Left lung (tissue), 10 donors: ENCODE measurements around the gene ACOX3. TPM values are rescaled to one million over a fixed set of nuclear protein-coding genes. Genes with fewer than 3 reads are reported as not detected.

Experiments
- ATAC-seq: fragments of 200-7000 bp; cut with Tn5 transposase; one replicate; pipeline ENCODE4 v1.9.1; 2020; ENCODE audit warnings: moderate library complexity
- DNase-seq, 4 donors: peaks; one replicate each; pipeline ENCODE4 v3.0.0-alpha.2; 2013 to 2020
- H3K27ac ChIP-seq, 2 donors: fragments of 200-600 bp; sonication (generic) in 1 of 2; one replicate each; pipeline versions ENCODE4 v1.5.0 to v1.8.0; 2020 to 2021
- H3K27me3 ChIP-seq, 2 donors: fragments of 200-600 bp; sonication (generic) in 1 of 2; one replicate each; pipeline versions ENCODE4 v1.5.0 to v1.8.0; 2020 to 2021
- H3K36me3 ChIP-seq, 2 donors: fragments of 200-600 bp; sonication (generic) in 1 of 2; one replicate each; pipeline versions ENCODE4 v1.5.0 to v1.8.0; 2020 to 2021
- H3K4me1 ChIP-seq, 2 donors: fragments of 200-600 bp; one replicate each; pipeline ENCODE4 v1.8.0; 2021
- H3K4me3 ChIP-seq, 2 donors: fragments of 200-600 bp; sonication (generic) in 1 of 2; one replicate each; pipeline versions ENCODE4 v1.5.0 to v1.8.0; 2020 to 2021; ENCODE audit warnings: mild to moderate bottlenecking in 1 of 2
- H3K9me3 ChIP-seq, 2 donors: fragments of 200-600 bp; sonication (generic) in 1 of 2; one replicate each; pipeline versions ENCODE4 v1.5.0 to v1.8.0; 2020 to 2021
- intact Hi-C, 2 donors: fragments of 100-400 bp; cut with DNase I; formaldehyde crosslinking; loops; one replicate each; pipeline versions ENCODE4 v1.11.2 to v1.14.2; 2022
- polyA plus RNA-seq, 6 donors: library from polyadenylated mRNA; unstranded; fragments of 120-200 nt; gene quantifications; one replicate each; pipeline ENCODE4 v1.2.1, GENCODE V29; 2013; ENCODE audit not compliant: insufficient read length in 6 of 6
- total RNA-seq, 2 donors: library from RNA; stranded (reverse); fragmentation: NEBNext Ultra II Directional; extraction: Animal tissue kit (Norgen Biotek cat#: 25700); gene quantifications; one replicate each; pipeline ENCODE4 v1.2.1, GENCODE V29; 2021
- TF ChIP-seq, protein P1 (sequence below), 2 donors: fragments of 200-600 bp; sonication (generic) in 1 of 2; IDR thresholded peaks; one replicate each; pipeline versions ENCODE4 v1.5.0 to v1.8.0; 2021; ENCODE audit warnings: antibody characterized with exemption in 2 of 2
- donor health status: DM: no; HTN: yes; CAD: no.
- donor health status: DM: no; HTN: no; CAD: no.

The ACOX3 gene
- total and polyA plus RNA-seq, 8 donors = 19.9 to 31.7 (median 23.4) TPM

DNA sequence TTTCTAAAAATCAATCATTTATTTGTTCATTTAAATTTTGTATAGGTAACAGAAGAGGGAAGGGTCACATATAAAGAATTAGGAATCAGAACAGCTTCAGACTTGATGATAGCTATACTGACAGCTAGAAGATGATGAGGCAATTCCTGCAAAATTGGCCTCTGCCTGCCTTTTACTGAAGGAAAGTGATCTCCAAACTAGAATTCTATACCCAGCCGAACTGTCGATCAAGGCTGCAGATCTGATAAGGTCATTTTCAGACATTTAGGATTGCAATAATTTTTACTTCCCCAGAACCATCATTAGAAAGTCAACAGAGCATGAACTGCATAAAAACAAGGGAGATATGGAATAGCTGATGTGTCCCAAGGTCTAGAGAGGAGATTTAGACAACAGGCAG, 104.7 kb downstream of the ACOX3 start:
- no peak overlapping the region for H3K27ac ChIP-seq
- no peaks in the 10 kb centered on the region for H3K36me3 ChIP-seq
- intact Hi-C loops = no loop called here
- no peak for DNase-seq
- no peaks in the 10 kb centered on the region for H3K27me3 ChIP-seq
- peaks cover 0 to 6% of the 10 kb centered on the region in 2 donors for H3K9me3 ChIP-seq
- ATAC-seq = no peak
- H3K4me1 ChIP-seq = peaks cover 0 to 7% of the 10 kb centered on the region in 2 donors
- TF ChIP-seq, protein P1, sequence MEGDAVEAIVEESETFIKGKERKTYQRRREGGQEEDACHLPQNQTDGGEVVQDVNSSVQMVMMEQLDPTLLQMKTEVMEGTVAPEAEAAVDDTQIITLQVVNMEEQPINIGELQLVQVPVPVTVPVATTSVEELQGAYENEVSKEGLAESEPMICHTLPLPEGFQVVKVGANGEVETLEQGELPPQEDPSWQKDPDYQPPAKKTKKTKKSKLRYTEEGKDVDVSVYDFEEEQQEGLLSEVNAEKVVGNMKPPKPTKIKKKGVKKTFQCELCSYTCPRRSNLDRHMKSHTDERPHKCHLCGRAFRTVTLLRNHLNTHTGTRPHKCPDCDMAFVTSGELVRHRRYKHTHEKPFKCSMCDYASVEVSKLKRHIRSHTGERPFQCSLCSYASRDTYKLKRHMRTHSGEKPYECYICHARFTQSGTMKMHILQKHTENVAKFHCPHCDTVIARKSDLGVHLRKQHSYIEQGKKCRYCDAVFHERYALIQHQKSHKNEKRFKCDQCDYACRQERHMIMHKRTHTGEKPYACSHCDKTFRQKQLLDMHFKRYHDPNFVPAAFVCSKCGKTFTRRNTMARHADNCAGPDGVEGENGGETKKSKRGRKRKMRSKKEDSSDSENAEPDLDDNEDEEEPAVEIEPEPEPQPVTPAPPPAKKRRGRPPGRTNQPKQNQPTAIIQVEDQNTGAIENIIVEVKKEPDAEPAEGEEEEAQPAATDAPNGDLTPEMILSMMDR (IDR thresholded peaks at IDR 0.05) = no peak
- no peak overlapping the region for H3K4me3 ChIP-seq

DNA sequence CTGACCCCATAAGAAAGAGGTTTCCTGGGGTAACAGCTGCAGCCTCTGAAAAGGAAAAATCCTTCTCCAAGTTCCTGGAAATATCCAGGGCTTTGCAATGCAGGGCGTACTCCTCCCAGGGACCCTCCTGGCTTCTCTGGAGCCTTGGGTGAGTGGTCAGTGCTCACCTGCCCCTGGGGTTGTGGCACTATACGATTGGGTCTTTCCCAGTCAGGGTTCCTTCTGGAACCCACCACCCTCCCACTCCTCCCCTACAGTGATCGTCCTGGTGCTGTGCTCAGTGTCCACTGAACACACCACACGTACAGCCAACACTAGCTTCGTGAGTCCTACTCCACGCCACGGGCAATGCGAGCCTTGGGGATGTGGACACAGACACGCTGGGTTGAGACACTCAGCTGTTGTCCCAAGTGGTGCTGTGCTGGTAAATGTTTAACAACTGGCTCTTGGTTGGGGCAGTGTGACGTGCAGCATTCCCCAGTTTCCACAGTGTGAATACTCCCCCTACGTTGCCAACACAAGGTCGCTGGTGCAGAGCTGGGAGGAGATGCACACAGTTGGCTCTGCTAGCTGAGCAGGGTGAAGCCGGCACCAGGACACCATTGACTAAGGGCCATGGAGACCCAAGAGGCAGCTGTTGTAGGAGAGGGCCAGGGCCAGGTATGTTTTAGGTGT, 105.6 kb downstream of the ACOX3 start:
- Histone ChIP-seq H3K36me3 (no peaks in the 10 kb centered on the region), H3K9me3 (peaks cover 0 to 6% of the 10 kb centered on the region in 2 donors), H3K4me1 (peaks cover 0 to 7% of the 10 kb centered on the region in 2 donors), H3K27me3 (no peaks in the 10 kb centered on the region), H3K27ac (no peak overlapping the region), H3K4me3 (no peak overlapping the region)
- DNase-seq (peak in 2 of 4 donors; percentile 29 to 42), ATAC-seq (peak; percentile 78)
- TF ChIP-seq, protein P1 (IDR thresholded peaks at IDR 0.05) = no peak
- intact Hi-C loops = no loop called here

DNA sequence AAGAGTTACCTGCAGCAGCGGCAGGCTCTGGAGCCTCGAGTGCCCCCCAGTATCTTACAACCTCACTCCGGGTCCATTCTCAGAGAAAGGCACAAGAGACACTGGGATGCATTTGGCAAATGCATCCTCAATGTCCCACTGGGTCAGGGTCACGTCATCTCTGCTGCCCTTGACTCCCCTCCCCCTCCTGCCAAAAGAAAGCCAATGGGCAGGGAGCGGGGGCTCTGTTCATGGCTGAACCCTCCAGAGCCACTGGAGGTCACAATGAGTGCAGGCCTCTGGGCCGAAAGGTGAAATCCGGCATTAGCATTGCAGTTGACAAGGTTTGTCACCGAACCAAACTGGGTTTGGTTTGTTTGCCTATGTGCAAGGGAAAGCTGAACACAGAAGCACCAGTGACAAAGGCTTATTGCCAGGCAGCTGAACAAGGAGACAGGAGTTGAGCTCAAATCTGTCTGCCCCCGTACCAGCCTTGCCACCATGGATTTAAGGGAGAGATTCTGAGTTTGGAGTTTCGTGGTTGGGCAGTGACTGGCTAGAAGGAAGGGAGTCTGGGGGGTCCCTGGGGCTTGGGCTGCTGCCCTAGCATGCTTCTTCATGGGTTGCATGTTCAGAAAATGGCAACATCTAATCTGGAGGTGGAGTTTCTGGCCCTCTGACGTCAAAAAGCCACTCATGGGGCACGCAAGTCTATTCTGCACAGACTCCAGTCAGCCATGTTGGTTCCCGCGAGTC, 106.6 kb downstream of the ACOX3 start:
- Histone ChIP-seq H3K27ac (no peak overlapping the region), H3K27me3 (no peaks in the 10 kb centered on the region), H3K4me3 (no peak overlapping the region), H3K4me1 (peaks cover 0 to 7% of the 10 kb centered on the region in 2 donors), H3K36me3 (no peaks in the 10 kb centered on the region), H3K9me3 (peaks cover 0 to 6% of the 10 kb centered on the region in 2 donors)
- DNase-seq (no peak), ATAC-seq (no peak)
- intact Hi-C loops = no loop called here
- TF ChIP-seq, protein P1 (IDR thresholded peaks at IDR 0.05) = no peak

DNA sequence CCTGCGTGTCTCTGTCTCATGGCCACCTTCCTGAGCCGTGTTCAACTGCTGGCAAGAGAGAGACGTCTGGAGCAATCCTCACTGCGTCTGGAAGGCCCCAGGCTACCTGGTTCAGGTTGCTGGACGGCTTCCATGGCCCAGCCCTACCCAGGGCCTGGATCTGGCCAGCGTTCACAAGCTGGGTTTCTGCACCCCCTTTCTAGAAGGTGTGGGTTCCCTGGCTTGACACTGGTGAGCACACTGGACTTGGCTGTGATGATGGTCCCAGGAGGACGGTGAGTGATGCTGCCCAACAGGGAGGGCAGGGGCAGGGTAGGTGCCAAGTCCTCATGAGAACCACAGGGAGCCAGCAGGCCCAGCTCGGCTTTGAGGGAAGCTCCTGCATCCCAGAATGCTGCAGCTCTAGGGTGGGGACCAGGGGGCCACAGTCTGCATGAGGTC, 107.6 kb downstream of the ACOX3 start:
- TF ChIP-seq, protein P1 (IDR thresholded peaks at IDR 0.05) = no peak
- Histone ChIP-seq H3K4me3 (no peak overlapping the region), H3K27ac (no peak overlapping the region), H3K9me3 (peaks cover 0 to 6% of the 10 kb centered on the region in 2 donors), H3K27me3 (no peaks in the 10 kb centered on the region), H3K4me1 (peaks cover 0 to 7% of the 10 kb centered on the region in 2 donors), H3K36me3 (no peaks in the 10 kb centered on the region)
- intact Hi-C loops = no loop called here
- peak in 1 of 4 donors; percentile 63 for DNase-seq
- ATAC-seq = no peak
